Measurements from ENCODE around the gene IGF1R. TPM values are rescaled to one million over a fixed set of nuclear protein-coding genes. Genes with fewer than 3 reads are reported as not detected.

Gene IGF1R
- total RNA-seq, 5 donors from 2014 or later (not counting 1 experiment from before 2014, with no cell fraction given): 40.3 to 97.2 (median 79.4) TPM

- no peak for DNase-seq
- WGBS (ENCODE audit: insufficient coverage): 82% methylated on average over 3 of the region's 5 CpGs
Observed at GRCh38 chr15:98967916-98968315, 319.6 kb downstream of the IGF1R start.

GRCh38 chr15:98968576-98968975 lies 320.2 kb downstream of the IGF1R start:
- ATAC-seq (replicated peaks in 1 of 4) (no peak), DNase-seq (no peak)
- POLR2A ChIA-PET: no interaction called here
- CTCF ChIA-PET: interaction anchor here in 1 of 2 donors (0.6 kb wide), 1 partner anchor 19 kb away, joined by 3 read pairs; no protein-coding TSS in a partner anchor
- H3K36me3 Mint-ChIP-seq: peaks cover 2% of the 10 kb centered on the region
- peaks cover 0 to 10% of the 10 kb centered on the region in 2 donors for H3K27me3 Mint-ChIP-seq
- H3K27me3 ChIP-seq (replicated peaks in 1 of 2; ENCODE audit: control insufficient read depth in 2 of 2, extremely low read depth in 1 of 2, insufficient read depth in 2 of 2, low read length in 1 of 2): peaks cover 0 to 3% of the 10 kb centered on the region in 2 experiments
- no peaks in the 10 kb centered on the region for H3K9me3 Mint-ChIP-seq
- no peaks in the 10 kb centered on the region for H3K9me3 ChIP-seq
- no peak overlapping the region for H3K27ac Mint-ChIP-seq
- no peak overlapping the region for H3K4me3 Mint-ChIP-seq
- H3K27ac ChIP-seq (ENCODE audit: low read length): no peak overlapping the region
- no peak overlapping the region for H3K4me3 ChIP-seq (ENCODE audit: control insufficient read depth in 1 of 2, extremely low read depth in 1 of 2, low read length in 1 of 2)
- H3K36me3 ChIP-seq (ENCODE audit: control insufficient read depth in 2 of 2, extremely low read depth in 1 of 2, insufficient read depth in 1 of 2, low read length in 1 of 2): no peaks in the 10 kb centered on the region
- no peaks in the 10 kb centered on the region for H3K4me1 ChIP-seq (ENCODE audit: control insufficient read depth in 1 of 2, extremely low read depth in 1 of 2, insufficient read depth in 2 of 2, low read length in 2 of 2)
- WGBS (ENCODE audit: insufficient coverage): 81% methylated on average over 5 of the region's 10 CpGs
- no peaks in the 10 kb centered on the region for H3K4me1 Mint-ChIP-seq

More at GRCh38 chr15:98967916-98968315, 319.6 kb downstream of the IGF1R start:
- Mint-ChIP-seq H3K9me3 (no peaks in the 10 kb centered on the region), H3K27me3 (peaks cover 0 to 10% of the 10 kb centered on the region in 2 donors), H3K4me3 (no peak overlapping the region), H3K36me3 (peaks cover 7% of the 10 kb centered on the region), H3K27ac (no peak overlapping the region), H3K4me1 (no peaks in the 10 kb centered on the region)
- no peaks in the 10 kb centered on the region for H3K4me1 ChIP-seq (ENCODE audit: control insufficient read depth in 1 of 2, extremely low read depth in 1 of 2, insufficient read depth in 2 of 2, low read length in 2 of 2)
- no peak overlapping the region for H3K4me3 ChIP-seq (ENCODE audit: control insufficient read depth in 1 of 2, extremely low read depth in 1 of 2, low read length in 1 of 2)
- ATAC-seq (replicated peaks in 1 of 4): no peak
- ChIA-PET POLR2A (no interaction called here), CTCF (interaction anchor here in 1 of 2 donors (0.6 kb wide), 1 partner anchor 20 kb away, joined by 3 read pairs; no protein-coding TSS in a partner anchor)
- H3K36me3 ChIP-seq (ENCODE audit: control insufficient read depth in 2 of 2, extremely low read depth in 1 of 2, insufficient read depth in 1 of 2, low read length in 1 of 2): no peaks in the 10 kb centered on the region
- H3K9me3 ChIP-seq: no peaks in the 10 kb centered on the region
- H3K27ac ChIP-seq (ENCODE audit: low read length): no peak overlapping the region
- H3K27me3 ChIP-seq (replicated peaks in 1 of 2; ENCODE audit: control insufficient read depth in 2 of 2, extremely low read depth in 1 of 2, insufficient read depth in 2 of 2, low read length in 1 of 2): peaks cover 0 to 3% of the 10 kb centered on the region in 2 experiments

- no peak for DNase-seq
- Mint-ChIP-seq H3K9me3 (no peaks in the 10 kb centered on the region), H3K27ac (no peak overlapping the region), H3K4me3 (no peak overlapping the region), H3K27me3 (peaks cover 0 to 10% of the 10 kb centered on the region in 2 donors), H3K4me1 (no peaks in the 10 kb centered on the region), H3K36me3 (no peaks in the 10 kb centered on the region)
- no peak for ATAC-seq (replicated peaks in 1 of 4)
- H3K27me3 ChIP-seq (replicated peaks in 1 of 2; ENCODE audit: control insufficient read depth in 2 of 2, extremely low read depth in 1 of 2, insufficient read depth in 2 of 2, low read length in 1 of 2): peaks cover 0 to 3% of the 10 kb centered on the region in 2 experiments
- H3K9me3 ChIP-seq: no peaks in the 10 kb centered on the region
- WGBS (ENCODE audit: insufficient coverage): 89% methylated on average over 28 of the region's 29 CpGs
- H3K4me1 ChIP-seq (ENCODE audit: control insufficient read depth in 1 of 2, extremely low read depth in 1 of 2, insufficient read depth in 2 of 2, low read length in 2 of 2): no peaks in the 10 kb centered on the region
- no peaks in the 10 kb centered on the region for H3K36me3 ChIP-seq (ENCODE audit: control insufficient read depth in 2 of 2, extremely low read depth in 1 of 2, insufficient read depth in 1 of 2, low read length in 1 of 2)
- CTCF ChIA-PET: no interaction called here
- no peak overlapping the region for H3K27ac ChIP-seq (ENCODE audit: low read length)
- H3K4me3 ChIP-seq (ENCODE audit: control insufficient read depth in 1 of 2, extremely low read depth in 1 of 2, low read length in 1 of 2): no peak overlapping the region
- POLR2A ChIA-PET: no interaction called here
Observed at GRCh38 chr15:98969126-98969735, 320.9 kb downstream of the IGF1R start.

DNA sequence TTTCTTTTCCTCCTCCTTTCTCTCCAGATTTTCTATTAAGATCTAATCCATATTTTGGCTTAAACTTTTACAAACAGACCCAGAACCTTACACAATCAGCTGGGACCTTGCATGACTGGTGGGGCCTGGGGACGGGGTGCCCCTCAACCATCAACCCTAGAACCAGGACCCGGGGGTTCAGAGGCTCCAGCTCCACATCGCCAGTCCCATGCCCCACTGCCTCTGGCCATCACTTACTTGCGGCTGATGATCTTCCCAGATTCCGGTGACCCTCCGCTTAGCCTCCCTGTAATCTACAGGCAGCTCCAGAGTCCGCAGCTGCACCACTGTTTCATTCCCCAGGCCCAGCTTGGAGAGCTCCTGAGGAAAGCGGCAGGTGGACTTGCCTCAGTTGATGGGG lies 322.5 kb downstream of the IGF1R start:
- Mint-ChIP-seq H3K36me3 (no peaks in the 10 kb centered on the region), H3K27me3 (peaks cover 0 to 10% of the 10 kb centered on the region in 2 donors), H3K27ac (no peak overlapping the region), H3K4me1 (no peaks in the 10 kb centered on the region), H3K9me3 (no peaks in the 10 kb centered on the region), H3K4me3 (no peak overlapping the region)
- Histone ChIP-seq H3K27ac (ENCODE audit: low read length) (no peak overlapping the region), H3K36me3 (ENCODE audit: control insufficient read depth in 2 of 2, extremely low read depth in 1 of 2, insufficient read depth in 1 of 2, low read length in 1 of 2) (no peaks in the 10 kb centered on the region), H3K9me3 (no peaks in the 10 kb centered on the region), H3K4me3 (ENCODE audit: control insufficient read depth in 1 of 2, extremely low read depth in 1 of 2, low read length in 1 of 2) (no peak overlapping the region), H3K27me3 (replicated peaks in 1 of 2; ENCODE audit: control insufficient read depth in 2 of 2, extremely low read depth in 1 of 2, insufficient read depth in 2 of 2, low read length in 1 of 2) (peaks cover 0 to 3% of the 10 kb centered on the region in 2 experiments), H3K4me1 (ENCODE audit: control insufficient read depth in 1 of 2, extremely low read depth in 1 of 2, insufficient read depth in 2 of 2, low read length in 2 of 2) (no peaks in the 10 kb centered on the region)
- ATAC-seq (replicated peaks in 1 of 4): no peak
- ChIA-PET CTCF (interaction anchor here in 1 of 2 donors (0.7 kb wide), 1 partner anchor 1105 kb away, joined by 3 read pairs; no protein-coding TSS in a partner anchor), POLR2A (no interaction called here)
- WGBS (ENCODE audit: insufficient coverage): 100% methylated on average over 2 of the region's 8 CpGs
- no peak for DNase-seq

DNA sequence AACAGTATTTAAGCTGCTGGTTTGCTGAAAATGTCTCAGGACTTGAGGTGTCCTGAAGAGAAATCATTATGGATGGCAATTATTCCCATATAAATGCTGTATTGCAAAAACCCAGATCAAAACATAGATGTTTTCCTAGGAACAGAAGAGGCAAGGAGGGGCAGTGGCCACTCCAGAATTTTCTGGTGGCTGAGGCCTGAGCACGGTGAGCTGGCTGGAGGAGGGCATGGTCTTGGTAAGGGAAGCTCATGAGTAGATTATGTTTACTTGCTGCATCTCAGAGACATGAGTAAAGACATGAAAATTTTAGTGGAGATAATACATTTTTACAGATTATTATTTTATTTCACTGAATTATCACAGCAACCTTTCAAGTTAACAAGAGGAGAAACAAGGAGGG lies 328.2 kb downstream of the IGF1R start:
- 83% methylated on average over 1 of the region's 1 CpG for WGBS (ENCODE audit: insufficient coverage)
- H3K27me3 Mint-ChIP-seq: no peaks in the 10 kb centered on the region
- Histone ChIP-seq H3K36me3 (ENCODE audit: control insufficient read depth in 2 of 2, extremely low read depth in 1 of 2, insufficient read depth in 1 of 2, low read length in 1 of 2) (no peaks in the 10 kb centered on the region), H3K9me3 (no peaks in the 10 kb centered on the region), H3K27ac (ENCODE audit: low read length) (no peak overlapping the region), H3K4me1 (ENCODE audit: control insufficient read depth in 1 of 2, extremely low read depth in 1 of 2, insufficient read depth in 2 of 2, low read length in 2 of 2) (no peaks in the 10 kb centered on the region), H3K4me3 (ENCODE audit: control insufficient read depth in 1 of 2, extremely low read depth in 1 of 2, low read length in 1 of 2) (no peak overlapping the region), H3K27me3 (replicated peaks in 1 of 2; ENCODE audit: control insufficient read depth in 2 of 2, extremely low read depth in 1 of 2, insufficient read depth in 2 of 2, low read length in 1 of 2) (no peaks in the 10 kb centered on the region)
- ChIA-PET CTCF (no interaction called here), POLR2A (no interaction called here)
- no peak overlapping the region for H3K4me3 Mint-ChIP-seq
- no peaks in the 10 kb centered on the region for H3K4me1 Mint-ChIP-seq
- no peaks in the 10 kb centered on the region for H3K36me3 Mint-ChIP-seq
- H3K27ac Mint-ChIP-seq: no peak overlapping the region
- no peaks in the 10 kb centered on the region for H3K9me3 Mint-ChIP-seq
- no peak for ATAC-seq (replicated peaks in 1 of 4)
- DNase-seq: no peak

DNA sequence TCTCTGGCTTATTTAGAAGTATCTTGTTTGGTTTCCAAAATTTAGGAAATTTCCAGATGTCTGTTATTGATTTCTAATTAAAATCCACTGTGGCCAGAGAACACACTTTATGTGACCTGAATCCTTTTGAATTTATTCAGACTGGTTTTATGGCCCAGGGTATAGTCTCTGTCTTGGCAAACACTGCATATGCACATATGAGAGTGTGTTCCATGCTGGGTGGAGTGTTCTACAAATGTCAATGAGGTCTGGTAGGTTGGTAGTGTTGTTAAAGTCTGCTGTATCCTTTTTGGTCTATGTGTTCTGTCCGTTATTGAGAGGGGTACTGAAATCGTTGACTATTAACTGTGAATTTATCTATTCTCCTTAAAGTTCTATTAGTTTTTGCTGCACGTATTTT lies 329.1 kb downstream of the IGF1R start:
- no peaks in the 10 kb centered on the region for H3K36me3 Mint-ChIP-seq
- no peaks in the 10 kb centered on the region for H3K27me3 ChIP-seq (replicated peaks in 1 of 2; ENCODE audit: control insufficient read depth in 2 of 2, extremely low read depth in 1 of 2, insufficient read depth in 2 of 2, low read length in 1 of 2)
- no peaks in the 10 kb centered on the region for H3K9me3 ChIP-seq
- ChIA-PET CTCF (no interaction called here), POLR2A (no interaction called here)
- no peak for DNase-seq
- no CpG with 5 or more reads among the region's 3 CpGs for WGBS (ENCODE audit: insufficient coverage)
- H3K27ac Mint-ChIP-seq: no peak overlapping the region
- H3K27ac ChIP-seq (ENCODE audit: low read length): no peak overlapping the region
- H3K4me1 ChIP-seq (ENCODE audit: control insufficient read depth in 1 of 2, extremely low read depth in 1 of 2, insufficient read depth in 2 of 2, low read length in 2 of 2): no peaks in the 10 kb centered on the region
- H3K9me3 Mint-ChIP-seq: no peaks in the 10 kb centered on the region
- H3K4me3 Mint-ChIP-seq: no peak overlapping the region
- ATAC-seq (replicated peaks in 1 of 4): no peak
- no peaks in the 10 kb centered on the region for H3K27me3 Mint-ChIP-seq
- no peak overlapping the region for H3K4me3 ChIP-seq (ENCODE audit: control insufficient read depth in 1 of 2, extremely low read depth in 1 of 2, low read length in 1 of 2)
- H3K36me3 ChIP-seq (ENCODE audit: control insufficient read depth in 2 of 2, extremely low read depth in 1 of 2, insufficient read depth in 1 of 2, low read length in 1 of 2): no peaks in the 10 kb centered on the region
- no peaks in the 10 kb centered on the region for H3K4me1 Mint-ChIP-seq
